H9 (cell line): ENCODE data around the gene ALG9. TPM values are rescaled to one million over a fixed set of nuclear protein-coding genes. Genes with fewer than 3 reads are reported as not detected.

Experiments
- DNase-seq: peaks from one replicate; pipeline ENCODE4 v3.0.0-alpha.2; 2017
- H2AFZ ChIP-seq: one replicate; pipeline ENCODE4 v1.6.1; 2013; ENCODE audit warnings: mild to moderate bottlenecking, low read length, control low read depth, moderate library complexity
- H2AK5ac ChIP-seq: 2 replicates; pipeline ENCODE4 v1.6.1; 2013; ENCODE audit warnings: low read length, control low read depth, mixed read lengths; ENCODE audit not compliant: insufficient read length
- H2BK120ac ChIP-seq: one replicate; pipeline ENCODE4 v1.6.1; 2013; ENCODE audit warnings: low read depth, mild to moderate bottlenecking, low read length, control low read depth, inconsistent platforms; ENCODE audit not compliant: poor library complexity, severe bottlenecking
- H2BK12ac ChIP-seq: 2 replicates; pipeline ENCODE4 v1.6.1; 2013; ENCODE audit warnings: low read length, control low read depth, mixed read lengths, low read depth; ENCODE audit not compliant: insufficient read length
- H2BK15ac ChIP-seq: 2 replicates; pipeline ENCODE4 v1.6.1; 2013; ENCODE audit warnings: low read depth, low read length, control low read depth
- H2BK20ac ChIP-seq: one replicate; pipeline ENCODE4 v1.6.1; 2013; ENCODE audit warnings: low read depth, mild to moderate bottlenecking, low read length, control low read depth, inconsistent platforms; ENCODE audit not compliant: poor library complexity, severe bottlenecking
- H2BK5ac ChIP-seq: 2 replicates; pipeline ENCODE4 v1.6.1; 2013; ENCODE audit warnings: low read length, control low read depth, mixed read lengths; ENCODE audit not compliant: insufficient read length
- H3K14ac ChIP-seq: 2 replicates; pipeline ENCODE4 v1.6.1; 2013; ENCODE audit warnings: low read length, control low read depth; ENCODE audit not compliant: insufficient read depth
- H3K18ac ChIP-seq: 2 replicates; pipeline ENCODE4 v1.6.1; 2013; ENCODE audit warnings: low read depth, mild to moderate bottlenecking, mixed read lengths, low read length, control low read depth; ENCODE audit not compliant: insufficient read length
- H3K23ac ChIP-seq: 2 replicates; pipeline ENCODE4 v1.6.1; 2013; ENCODE audit warnings: low read length, control low read depth, mixed read lengths, low read depth; ENCODE audit not compliant: insufficient read length
- H3K23me2 ChIP-seq: 2 replicates; pipeline ENCODE4 v1.6.1; 2013; ENCODE audit warnings: low read depth, mild to moderate bottlenecking, mixed read lengths, low read length, control low read depth; ENCODE audit not compliant: insufficient read length, poor library complexity, severe bottlenecking
- H3K27ac ChIP-seq: 2 replicates; pipeline ENCODE4 v1.5.1; 2013; ENCODE audit warnings: low read length, control low read depth, mixed read lengths, low read depth; ENCODE audit not compliant: insufficient read length
- H3K27me3 ChIP-seq: 2 replicates; pipeline ENCODE4 v1.6.1; 2013; ENCODE audit warnings: low read length, control low read depth, inconsistent platforms; ENCODE audit not compliant: insufficient read depth
- H3K4ac ChIP-seq: 2 replicates; pipeline ENCODE4 v1.6.1; 2013; ENCODE audit warnings: low read depth, mild to moderate bottlenecking, control low read depth, inconsistent platforms, low read length, moderate library complexity
- H3K4me1 ChIP-seq: 2 replicates; pipeline ENCODE4 v1.6.1; 2013; ENCODE audit warnings: low read length, control low read depth, inconsistent platforms; ENCODE audit not compliant: insufficient read depth
- H3K4me2 ChIP-seq: 2 replicates; pipeline ENCODE4 v1.6.1; 2013; ENCODE audit warnings: low read length, control low read depth, mixed read lengths; ENCODE audit not compliant: insufficient read length, insufficient read depth
- H3K56ac ChIP-seq: 2 replicates; pipeline ENCODE4 v1.6.1; 2013; ENCODE audit warnings: low read depth, mild to moderate bottlenecking, mixed read lengths, low read length, control low read depth; ENCODE audit not compliant: insufficient read length
- H3K79me1 ChIP-seq: 2 replicates; pipeline ENCODE4 v1.6.1; 2013; ENCODE audit warnings: low read depth, mild to moderate bottlenecking, moderate library complexity, low read length, control low read depth, inconsistent platforms; ENCODE audit not compliant: insufficient read depth, poor library complexity, severe bottlenecking
- H3K79me2 ChIP-seq: 2 replicates; pipeline ENCODE4 v1.6.1; 2013; ENCODE audit warnings: low read length, control low read depth, inconsistent platforms; ENCODE audit not compliant: insufficient read depth
- H3K9ac ChIP-seq: 2 replicates; pipeline ENCODE4 v1.6.1; 2013; ENCODE audit warnings: low read length, control low read depth, mixed read lengths; ENCODE audit not compliant: insufficient read length; ENCODE audit errors: extremely low read depth
- H3K9me3 ChIP-seq: one replicate; pipeline ENCODE4 v1.6.1; 2013; ENCODE audit warnings: low read depth, low read length, inconsistent platforms; ENCODE audit not compliant: control insufficient read depth
- H3T11ph ChIP-seq: one replicate; pipeline ENCODE4 v1.6.1; 2013; ENCODE audit warnings: mild to moderate bottlenecking, low read length, control low read depth, inconsistent platforms
- H4K20me1 ChIP-seq: one replicate; pipeline ENCODE4 v1.6.1; 2013; ENCODE audit not compliant: control insufficient read depth, insufficient read length, insufficient read depth
- H4K5ac ChIP-seq: 2 replicates; pipeline ENCODE4 v1.6.1; 2013; ENCODE audit warnings: low read depth, mild to moderate bottlenecking, mixed read lengths, low read length, control low read depth; ENCODE audit not compliant: insufficient read length
- H4K8ac ChIP-seq: replicated peaks from 2 replicates; pipeline ENCODE4 v1.6.1; 2013; ENCODE audit warnings: low read length, control low read depth, mixed read lengths, low read depth; ENCODE audit not compliant: insufficient read length
- H4K91ac ChIP-seq: 2 replicates; pipeline ENCODE4 v1.6.1; 2013; ENCODE audit warnings: low read depth, mild to moderate bottlenecking, moderate library complexity, mixed read lengths, low read length, control low read depth; ENCODE audit not compliant: insufficient read length
- H3K27ac Mint-ChIP-seq, 3 experiments: 2 replicates in 2 of 3; 3 replicates in 1 of 3; pipeline ENCODE4 v1.8.0; 2020 to 2021; ENCODE audit warnings: mixed read lengths in 3 of 3, mild to moderate bottlenecking in 1 of 3, moderate library complexity in 1 of 3
- H3K27me3 Mint-ChIP-seq: 2 replicates; pipeline ENCODE4 v1.8.0; 2021; ENCODE audit warnings: low read depth, mild to moderate bottlenecking, moderate library complexity, mixed read lengths
- H3K36me3 Mint-ChIP-seq, 3 experiments: 2 replicates in 2 of 3; 3 replicates in 1 of 3; pipeline ENCODE4 v1.8.0; 2020 to 2021; ENCODE audit warnings: low read depth in 3 of 3, mixed read lengths in 3 of 3; ENCODE audit not compliant: insufficient read depth in 1 of 3
- H3K4me1 Mint-ChIP-seq, 2 experiments: 2 replicates each; pipeline ENCODE4 v1.8.0; 2020; ENCODE audit warnings: mixed read lengths in 2 of 2
- H3K4me3 Mint-ChIP-seq, 2 experiments: 2 replicates in 1 of 2; 3 replicates in 1 of 2; pipeline ENCODE4 v1.8.0; 2020 to 2021; ENCODE audit warnings: mild to moderate bottlenecking in 2 of 2, mixed read lengths in 2 of 2, moderate library complexity in 1 of 2
- H3K9me3 Mint-ChIP-seq, 2 experiments: 2 replicates in 1 of 2; 3 replicates in 1 of 2; pipeline ENCODE4 v1.8.0; 2020; ENCODE audit warnings: mild to moderate bottlenecking in 2 of 2, mixed read lengths in 2 of 2, moderate library complexity in 1 of 2
- CTCF ChIP-seq: fragments of 200-600 bp; sonication (generic); conservative IDR thresholded peaks from 3 replicates; pipeline ENCODE4 v1.8.0; 2021; ENCODE audit warnings: antibody characterized with exemption, mild to moderate bottlenecking
- WGBS: extraction: QIAGEN DNeasy Blood & Tissue Kit; methylation state at CpG from one replicate; pipeline ENCODE4 v1.1.7; 2013; ENCODE audit warnings: missing lambda C conversion rate, low lambda C conversion rate, mixed read lengths; ENCODE audit not compliant: insufficient read length; ENCODE audit errors: extremely low coverage; 5-methylcytosine and 5-hydroxymethylcytosine counted together
- total RNA-seq: library from RNA; stranded (reverse); gene quantifications from 2 replicates; pipeline ENCODE4 v1.2.1, GENCODE V29; 2021

ALG9 gene
- total RNA-seq, 1 experiment from 2014 or later, result 26.0 TPM

- Histone ChIP-seq H3K4ac (no peak overlapping the region), H3K23me2 (peaks cover 3% of the 10 kb centered on the region), H4K5ac (no peak overlapping the region), H2BK12ac (no peak overlapping the region), H3K79me2 (no peaks in the 10 kb centered on the region), H3T11ph (no peak overlapping the region), H2AK5ac (no peak overlapping the region), H3K9me3 (no peaks in the 10 kb centered on the region), H3K27ac (no peak overlapping the region), H3K4me2 (peak overlapping the region; percentile 93), H4K91ac (no peak overlapping the region), H3K56ac (no peak overlapping the region), H4K8ac (no peak overlapping the region), H3K4me1 (no peaks in the 10 kb centered on the region), H3K27me3 (no peaks in the 10 kb centered on the region), H4K20me1 (no peaks in the 10 kb centered on the region), H3K9ac (peak overlapping the region; percentile 50), H3K14ac (no peak overlapping the region), H3K23ac (no peak overlapping the region), H2BK5ac (no peak overlapping the region), H3K18ac (no peak overlapping the region), H2BK120ac (no peak overlapping the region), H2BK20ac (no peak overlapping the region), H2BK15ac (no peak overlapping the region), H3K79me1 (no peaks in the 10 kb centered on the region), H2AFZ (no peak overlapping the region)
- Mint-ChIP-seq H3K27ac (peak overlapping the region in 1 of 3 experiments; percentile 48; a peak in 1 of 7 replicates), H3K4me3 (peak overlapping the region; percentile 92 to 95), H3K36me3 (peaks cover 0 to 20% (median 19%) of the 10 kb centered on the region in 3 experiments; a peak in 5 of 7 replicates), H3K4me1 (peaks cover 13% of the 10 kb centered on the region in 2 experiments), H3K9me3 (no peaks in the 10 kb centered on the region), H3K27me3 (no peaks in the 10 kb centered on the region)
- DNase-seq, result no peak
- TF ChIP-seq CTCF, result no peak
- WGBS, result no CpG with 5 or more reads among the region's 5 CpGs
Measured at GRCh38 chr11:111871693-111872161, 346 bp upstream of the ALG9 start.
